ENCODE results near the gene LRRC4C. TPM values are rescaled to one million over a fixed set of nuclear protein-coding genes. Genes with fewer than 3 reads are reported as not detected.

The LRRC4C gene
- total RNA-seq, 6 experiments from 2014 or later = not detected

GRCh38 chr11:40517122-40517521 lies 942.3 kb downstream of the LRRC4C start:
- H3K4me1 Mint-ChIP-seq (ENCODE audit: low read depth) = no peaks in the 10 kb centered on the region
- no peaks in the 10 kb centered on the region for H3K36me3 Mint-ChIP-seq (ENCODE audit: low read depth)
- TF ChIP-seq, protein P1, sequence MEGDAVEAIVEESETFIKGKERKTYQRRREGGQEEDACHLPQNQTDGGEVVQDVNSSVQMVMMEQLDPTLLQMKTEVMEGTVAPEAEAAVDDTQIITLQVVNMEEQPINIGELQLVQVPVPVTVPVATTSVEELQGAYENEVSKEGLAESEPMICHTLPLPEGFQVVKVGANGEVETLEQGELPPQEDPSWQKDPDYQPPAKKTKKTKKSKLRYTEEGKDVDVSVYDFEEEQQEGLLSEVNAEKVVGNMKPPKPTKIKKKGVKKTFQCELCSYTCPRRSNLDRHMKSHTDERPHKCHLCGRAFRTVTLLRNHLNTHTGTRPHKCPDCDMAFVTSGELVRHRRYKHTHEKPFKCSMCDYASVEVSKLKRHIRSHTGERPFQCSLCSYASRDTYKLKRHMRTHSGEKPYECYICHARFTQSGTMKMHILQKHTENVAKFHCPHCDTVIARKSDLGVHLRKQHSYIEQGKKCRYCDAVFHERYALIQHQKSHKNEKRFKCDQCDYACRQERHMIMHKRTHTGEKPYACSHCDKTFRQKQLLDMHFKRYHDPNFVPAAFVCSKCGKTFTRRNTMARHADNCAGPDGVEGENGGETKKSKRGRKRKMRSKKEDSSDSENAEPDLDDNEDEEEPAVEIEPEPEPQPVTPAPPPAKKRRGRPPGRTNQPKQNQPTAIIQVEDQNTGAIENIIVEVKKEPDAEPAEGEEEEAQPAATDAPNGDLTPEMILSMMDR (IDR thresholded peaks at IDR 0.05) = no peak
- DNase-seq = no peak
- no peak overlapping the region for H3K27ac Mint-ChIP-seq
- H3K9me3 Mint-ChIP-seq = no peaks in the 10 kb centered on the region; the same call in 1 of the 2 replicates
- H3K4me3 Mint-ChIP-seq = no peak overlapping the region
- peaks cover 2% of the 10 kb centered on the region; the same call in 1 of the 2 replicates for H3K27me3 Mint-ChIP-seq (ENCODE audit: insufficient read depth)

GRCh38 chr11:40514124-40514523 lies 945.3 kb downstream of the LRRC4C start:
- H3K27me3 Mint-ChIP-seq (ENCODE audit: insufficient read depth) = peaks cover 2% of the 10 kb centered on the region; the same call in 1 of the 2 replicates
- H3K27ac Mint-ChIP-seq = no peak overlapping the region
- no peak overlapping the region for H3K4me3 Mint-ChIP-seq
- DNase-seq = peak; percentile 1
- TF ChIP-seq, protein P1 (IDR thresholded peaks at IDR 0.05) = no peak
- H3K36me3 Mint-ChIP-seq (ENCODE audit: low read depth) = no peaks in the 10 kb centered on the region
- H3K4me1 Mint-ChIP-seq (ENCODE audit: low read depth) = no peaks in the 10 kb centered on the region
- no peaks in the 10 kb centered on the region; the same call in 1 of the 2 replicates for H3K9me3 Mint-ChIP-seq

DNA sequence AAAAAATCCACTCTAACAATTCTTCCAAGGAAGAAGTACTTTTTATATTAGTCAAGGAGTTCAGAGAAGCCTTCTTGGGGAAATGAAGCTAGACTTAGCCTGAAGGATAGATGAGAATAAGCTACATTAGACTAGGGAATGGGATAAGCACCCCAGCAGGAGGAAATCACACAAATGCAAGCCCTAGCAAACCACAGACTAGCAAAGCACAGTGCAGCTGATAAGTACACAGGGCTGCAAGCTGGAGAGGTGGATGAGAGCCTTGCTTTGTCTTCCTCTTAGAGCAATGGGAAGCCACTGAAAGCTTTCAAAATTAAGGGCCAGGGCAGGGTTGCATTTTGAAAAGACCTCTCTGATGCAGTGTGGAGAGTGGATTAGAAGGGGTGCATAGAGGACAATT lies 946.2 kb downstream of the LRRC4C start:
- H3K36me3 Mint-ChIP-seq (ENCODE audit: low read depth) = no peaks in the 10 kb centered on the region

DNA sequence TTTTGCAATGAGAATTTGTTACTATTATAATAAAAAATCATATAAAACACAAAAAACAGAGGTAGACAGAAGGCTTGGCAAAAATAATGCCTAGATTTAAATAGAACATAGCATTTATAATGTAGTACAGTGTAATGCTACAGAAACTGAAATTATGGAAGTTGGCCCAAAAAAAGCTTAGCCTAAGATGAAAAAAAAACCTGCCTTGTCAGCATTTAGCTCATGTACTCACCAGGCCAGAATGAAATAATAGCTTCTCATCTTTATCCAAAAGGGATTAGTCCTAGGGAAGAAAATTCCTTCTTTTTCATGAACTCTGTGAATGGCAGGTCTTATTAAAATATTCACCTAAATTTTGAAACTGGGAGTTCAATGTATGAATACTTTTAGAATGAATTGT lies 951.1 kb downstream of the LRRC4C start:
- H3K36me3 Mint-ChIP-seq (ENCODE audit: low read depth) = no peaks in the 10 kb centered on the region
- DNase-seq = no peak
- no peaks in the 10 kb centered on the region; the same call in 1 of the 2 replicates for H3K9me3 Mint-ChIP-seq
- H3K27me3 Mint-ChIP-seq (ENCODE audit: insufficient read depth) = no peaks in the 10 kb centered on the region
- TF ChIP-seq, protein P1 (IDR thresholded peaks at IDR 0.05) = no peak
- H3K27ac Mint-ChIP-seq = no peak overlapping the region
- no peaks in the 10 kb centered on the region for H3K4me1 Mint-ChIP-seq (ENCODE audit: low read depth)
- H3K4me3 Mint-ChIP-seq = no peak overlapping the region

More for the DNA sequence above, 946.2 kb downstream of the LRRC4C start:
- Mint-ChIP-seq H3K27ac (no peak overlapping the region), H3K27me3 (ENCODE audit: insufficient read depth) (peaks cover 2% of the 10 kb centered on the region; the same call in 1 of the 2 replicates), H3K4me3 (no peak overlapping the region), H3K9me3 (no peaks in the 10 kb centered on the region; the same call in 1 of the 2 replicates), H3K4me1 (ENCODE audit: low read depth) (no peaks in the 10 kb centered on the region)
- DNase-seq = no peak
- TF ChIP-seq, protein P1 (IDR thresholded peaks at IDR 0.05) = no peak

- Mint-ChIP-seq H3K27ac (no peak overlapping the region), H3K4me1 (ENCODE audit: low read depth) (no peaks in the 10 kb centered on the region), H3K9me3 (peaks cover 6% of the 10 kb centered on the region; the same call in 1 of the 2 replicates), H3K27me3 (ENCODE audit: insufficient read depth) (no peaks in the 10 kb centered on the region), H3K36me3 (ENCODE audit: low read depth) (no peaks in the 10 kb centered on the region), H3K4me3 (no peak overlapping the region)
- DNase-seq = no peak
- TF ChIP-seq, protein P1 (IDR thresholded peaks at IDR 0.05) = no peak
Measured at GRCh38 chr11:40506226-40506625, 953.2 kb downstream of the LRRC4C start.
